Measurements from ENCODE around the gene FAM117A. TPM values are rescaled to one million over a fixed set of nuclear protein-coding genes. Genes with fewer than 3 reads are reported as not detected.

FAM117A gene
- total and polyA plus RNA-seq, 2 donors (not counting 1 experiment from before 2014, with no cell fraction given), result 93.4 to 162 TPM

DNA sequence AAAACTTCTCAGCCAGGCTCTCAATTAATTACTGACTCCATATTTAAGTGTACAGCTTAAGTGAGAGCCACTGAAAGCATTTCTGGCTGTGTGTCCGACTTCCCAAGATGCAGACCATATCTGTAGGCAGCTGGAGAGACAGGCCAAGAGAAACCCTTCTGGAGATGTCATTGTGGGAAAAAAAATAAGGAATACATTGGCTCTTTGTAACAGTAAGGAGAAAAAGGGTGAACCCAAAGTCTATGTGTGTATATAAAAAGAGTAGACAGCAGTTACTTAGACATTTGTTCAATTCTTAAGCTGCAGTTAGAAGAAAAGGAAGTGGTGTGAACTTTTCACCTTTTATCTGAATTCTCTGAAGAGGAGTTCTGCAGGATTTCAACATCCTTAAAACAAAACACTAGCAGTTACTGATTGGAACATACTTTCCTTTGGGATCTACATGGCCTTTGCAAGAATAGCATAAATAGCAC, 21.7 kb downstream of the FAM117A start:
- TF ChIP-seq, protein P1, sequence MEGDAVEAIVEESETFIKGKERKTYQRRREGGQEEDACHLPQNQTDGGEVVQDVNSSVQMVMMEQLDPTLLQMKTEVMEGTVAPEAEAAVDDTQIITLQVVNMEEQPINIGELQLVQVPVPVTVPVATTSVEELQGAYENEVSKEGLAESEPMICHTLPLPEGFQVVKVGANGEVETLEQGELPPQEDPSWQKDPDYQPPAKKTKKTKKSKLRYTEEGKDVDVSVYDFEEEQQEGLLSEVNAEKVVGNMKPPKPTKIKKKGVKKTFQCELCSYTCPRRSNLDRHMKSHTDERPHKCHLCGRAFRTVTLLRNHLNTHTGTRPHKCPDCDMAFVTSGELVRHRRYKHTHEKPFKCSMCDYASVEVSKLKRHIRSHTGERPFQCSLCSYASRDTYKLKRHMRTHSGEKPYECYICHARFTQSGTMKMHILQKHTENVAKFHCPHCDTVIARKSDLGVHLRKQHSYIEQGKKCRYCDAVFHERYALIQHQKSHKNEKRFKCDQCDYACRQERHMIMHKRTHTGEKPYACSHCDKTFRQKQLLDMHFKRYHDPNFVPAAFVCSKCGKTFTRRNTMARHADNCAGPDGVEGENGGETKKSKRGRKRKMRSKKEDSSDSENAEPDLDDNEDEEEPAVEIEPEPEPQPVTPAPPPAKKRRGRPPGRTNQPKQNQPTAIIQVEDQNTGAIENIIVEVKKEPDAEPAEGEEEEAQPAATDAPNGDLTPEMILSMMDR (IDR thresholded peaks at IDR 0.05), result no peak
- TF ChIP-seq EZH2 (IDR thresholded peaks at IDR 0.05; ENCODE audit: borderline replicate concordance, insufficient read depth, low read depth, low read length, poor library complexity, severe bottlenecking), result no peak
- POLR2A ChIA-PET, result interaction anchor here (0.6 to 4.5 kb wide), 5 partner anchors 12 to 805 kb away, joined by 3 to 55 read pairs (median 5); partner anchors contain the start of genes FAM117A and SLC35B1
- H3K9me3 ChIP-seq (ENCODE audit: control extremely low read depth in 1 of 3, control insufficient read depth in 2 of 3, insufficient read depth in 1 of 3, low read length in 2 of 3), result no peaks in the 10 kb centered on the region
- H3K27me3 Mint-ChIP-seq, result no peaks in the 10 kb centered on the region
- H4K20me1 ChIP-seq (ENCODE audit: control insufficient read depth, insufficient read depth, low read length, poor library complexity, severe bottlenecking), result no peaks in the 10 kb centered on the region
- peaks cover 91 to 100% of the 10 kb centered on the region in 2 donors for H3K4me1 ChIP-seq (ENCODE audit: control insufficient read depth in 2 of 2, insufficient read depth in 2 of 2, low read length in 2 of 2)
- no peak for DNase-seq
- H3K4me1 Mint-ChIP-seq, result peaks cover 89% of the 10 kb centered on the region
- H2AFZ ChIP-seq (ENCODE audit: insufficient read depth, low read depth, low read length, poor library complexity, severe bottlenecking), result no peak overlapping the region
- WGBS (ENCODE audit: insufficient coverage), result 14% methylated on average over 1 of the region's 1 CpG
- peaks cover 0 to under 1% of the 10 kb centered on the region in 2 experiments for H3K36me3 ChIP-seq (replicated peaks in 1 of 2; ENCODE audit: control extremely low read depth in 1 of 2, control insufficient read depth in 1 of 2, extremely low read depth in 1 of 2, insufficient read depth in 2 of 2, low read length in 1 of 2)
- H3K79me2 ChIP-seq (ENCODE audit: control insufficient read depth, insufficient read depth, low read length), result peaks cover 91% of the 10 kb centered on the region
- peak overlapping the region in 3 of 5 experiments; percentile 20 to 41 (median 33) for H3K4me3 ChIP-seq (ENCODE audit: control extremely low read depth in 1 of 5, extremely low read depth in 1 of 5, insufficient read depth in 1 of 5, low read depth in 2 of 5, low read length in 4 of 5)
- no peak for ATAC-seq (ENCODE audit: low read depth)
- H3K27me3 ChIP-seq (replicated peaks in 1 of 4; ENCODE audit: control extremely low read depth in 1 of 4, control insufficient read depth in 3 of 4, insufficient read depth in 4 of 4, low read length in 3 of 4), result no peaks in the 10 kb centered on the region
- H3K9ac ChIP-seq (ENCODE audit: low read length), result peak overlapping the region; percentile 66
- intact Hi-C loops (cut with micrococcal nuclease), result no loop called here
- H3K27ac Mint-ChIP-seq, result peak overlapping the region; percentile 100
- H3K9me3 Mint-ChIP-seq (ENCODE audit: insufficient read depth), result no peaks in the 10 kb centered on the region
- peak overlapping the region; percentile 87 for H3K4me3 Mint-ChIP-seq
- CTCF ChIA-PET, result interaction anchor here (0.9 to 2.2 kb wide), 5 partner anchors 10 to 410 kb away, joined by 3 to 8 read pairs (median 3); partner anchors contain the start of gene FAM117A
- H3K4me2 ChIP-seq (replicated peaks; ENCODE audit: low read depth, low read length, poor library complexity, severe bottlenecking), result peak overlapping the region; percentile 76
- H3K27ac ChIP-seq (ENCODE audit: low read length in 2 of 2), result peak overlapping the region; percentile 89 to 98

DNA sequence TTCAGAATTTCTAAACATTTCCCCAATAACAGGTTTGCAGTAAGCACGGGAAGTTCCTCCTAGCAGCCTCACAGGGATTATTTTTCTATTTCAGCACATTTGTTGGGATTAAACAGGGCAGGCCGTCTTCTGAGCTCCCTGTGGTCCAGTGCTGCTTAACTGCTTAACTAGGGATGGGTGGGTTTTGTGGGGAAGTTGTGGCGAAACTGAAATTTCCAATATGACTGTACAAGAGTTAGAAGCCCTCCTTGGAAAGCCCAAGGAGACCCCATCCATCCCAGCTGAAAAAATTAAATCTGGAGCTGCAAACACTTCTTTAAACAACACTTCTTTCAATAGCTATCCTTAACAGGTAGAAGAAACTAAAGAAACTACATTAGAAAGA, 22.2 kb downstream of the FAM117A start:
- POLR2A ChIA-PET, result interaction anchor here (0.7 to 4.5 kb wide), 4 partner anchors 12 to 34 kb away, joined by 4 to 55 read pairs (median 6); partner anchors contain the start of genes FAM117A and SLC35B1
- DNase-seq (no peak), ATAC-seq (ENCODE audit: low read depth) (no peak)
- Mint-ChIP-seq H3K4me1 (peaks cover 89% of the 10 kb centered on the region), H3K27me3 (no peaks in the 10 kb centered on the region), H3K27ac (peak overlapping the region; percentile 100), H3K4me3 (peak overlapping the region; percentile 87), H3K9me3 (ENCODE audit: insufficient read depth) (no peaks in the 10 kb centered on the region)
- H3K27me3 ChIP-seq (replicated peaks in 1 of 4; ENCODE audit: control extremely low read depth in 1 of 4, control insufficient read depth in 3 of 4, insufficient read depth in 4 of 4, low read length in 3 of 4), result no peaks in the 10 kb centered on the region
- intact Hi-C loops (cut with micrococcal nuclease), result no loop called here
- peak overlapping the region; percentile 89 to 98 for H3K27ac ChIP-seq (ENCODE audit: low read length in 2 of 2)
- CTCF ChIA-PET, result interaction anchor here (0.8 to 2.2 kb wide), 5 partner anchors 21 to 411 kb away, joined by 3 to 8 read pairs (median 3); partner anchors contain the start of gene FAM117A
- peaks cover 91 to 100% of the 10 kb centered on the region in 2 donors for H3K4me1 ChIP-seq (ENCODE audit: control insufficient read depth in 2 of 2, insufficient read depth in 2 of 2, low read length in 2 of 2)
- TF ChIP-seq, protein P1 (IDR thresholded peaks at IDR 0.05), result no peak
- TF ChIP-seq EZH2 (IDR thresholded peaks at IDR 0.05; ENCODE audit: borderline replicate concordance, insufficient read depth, low read depth, low read length, poor library complexity, severe bottlenecking), result no peak
- peak overlapping the region; percentile 76 for H3K4me2 ChIP-seq (replicated peaks; ENCODE audit: low read depth, low read length, poor library complexity, severe bottlenecking)
- peak overlapping the region in 2 of 5 experiments; percentile 29 to 56 for H3K4me3 ChIP-seq (ENCODE audit: control extremely low read depth in 1 of 5, extremely low read depth in 1 of 5, insufficient read depth in 1 of 5, low read depth in 2 of 5, low read length in 4 of 5)
- no peak overlapping the region for H2AFZ ChIP-seq (ENCODE audit: insufficient read depth, low read depth, low read length, poor library complexity, severe bottlenecking)
- H3K9ac ChIP-seq (ENCODE audit: low read length), result peak overlapping the region; percentile 66
- H3K9me3 ChIP-seq (ENCODE audit: control extremely low read depth in 1 of 3, control insufficient read depth in 2 of 3, insufficient read depth in 1 of 3, low read length in 2 of 3), result no peaks in the 10 kb centered on the region
- H4K20me1 ChIP-seq (ENCODE audit: control insufficient read depth, insufficient read depth, low read length, poor library complexity, severe bottlenecking), result no peaks in the 10 kb centered on the region
- WGBS (ENCODE audit: insufficient coverage), result no CpG with 5 or more reads among the region's 3 CpGs
- peaks cover 96% of the 10 kb centered on the region for H3K79me2 ChIP-seq (ENCODE audit: control insufficient read depth, insufficient read depth, low read length)
- peaks cover 0 to 5% of the 10 kb centered on the region in 2 experiments for H3K36me3 ChIP-seq (replicated peaks in 1 of 2; ENCODE audit: control extremely low read depth in 1 of 2, control insufficient read depth in 1 of 2, extremely low read depth in 1 of 2, insufficient read depth in 2 of 2, low read length in 1 of 2)

Data from B cell (primary cell).